Psoas muscle (tissue), 8 donors: Measurements from ENCODE around the gene TNFAIP8L2. TPM values are rescaled to one million over a fixed set of nuclear protein-coding genes. Genes with fewer than 3 reads are reported as not detected.
A peak's percentile ranks its signal among the peaks of the same experiment; 100 is the strongest.

ENCODE experiments used
- ATAC-seq, 4 donors: fragments of 200-7000 bp; cut with Tn5 transposase; one replicate each; pipeline ENCODE4 v1.9.1; 2020; ENCODE audit warnings: moderate library complexity in 3 of 4, mild to moderate bottlenecking in 2 of 4
- DNase-seq, 2 donors: peaks; one replicate each; pipeline ENCODE4 v3.0.0-alpha.2; 2020
- H3K27ac ChIP-seq: fragments of 200-600 bp; one replicate; pipeline ENCODE4 v1.8.0; 2022
- H3K27me3 ChIP-seq, 3 donors: fragments of 200-600 bp in 1 of 3; one replicate each; pipeline versions ENCODE4 v1.6.1 to v1.8.0; 2013 to 2022; ENCODE audit warnings: low read length in 2 of 3, mild to moderate bottlenecking in 2 of 3, moderate library complexity in 1 of 3; ENCODE audit not compliant: insufficient read depth in 3 of 3
- H3K36me3 ChIP-seq, 2 donors: fragments of 200-600 bp in 1 of 2; one replicate each; pipeline versions ENCODE4 v1.6.1 to v1.8.0; 2013 to 2022; ENCODE audit warnings: low read depth in 1 of 2, mild to moderate bottlenecking in 1 of 2, moderate library complexity in 1 of 2; ENCODE audit not compliant: insufficient read depth in 1 of 2
- H3K4me1 ChIP-seq: fragments of 200-600 bp; one replicate; pipeline ENCODE4 v1.8.0; 2022
- H3K4me3 ChIP-seq: fragments of 200-600 bp; one replicate; pipeline ENCODE4 v1.8.0; 2022; ENCODE audit warnings: mild to moderate bottlenecking
- H3K9me3 ChIP-seq: fragments of 200-600 bp; one replicate; pipeline ENCODE4 v1.8.0; 2022
- WGBS, 3 donors: extraction: QIAGEN DNeasy Blood & Tissue Kit; methylation state at CpG; one replicate each; pipeline versions ENCODE4 v1.1.6 to v1.1.7; 2013; 5-methylcytosine and 5-hydroxymethylcytosine counted together
- intact Hi-C, 2 donors: fragments of 100-400 bp; cut with DNase I; formaldehyde crosslinking; loops; one replicate each; pipeline versions ENCODE4 v1.11.0 to v1.14.2; 2022
- polyA plus RNA-seq, 3 donors: library from polyadenylated mRNA; stranded (reverse); fragments of 200-250 nt; gene quantifications; one replicate each; pipeline ENCODE4 v1.2.3, GENCODE V29; 2013
- total RNA-seq, 4 donors: library from RNA; stranded (reverse); fragmentation: NEBNext Ultra II Directional in 2 of 4; extraction: Animal tissue kit (Norgen Biotek cat#: 25700) in 2 of 4; gene quantifications; one replicate each; pipeline versions ENCODE4 v1.2.1 to v1.2.4, GENCODE V29; 2021 to 2023
- TF ChIP-seq, protein P1 (sequence below): fragments of 200-600 bp; IDR thresholded peaks from one replicate; pipeline ENCODE4 v1.8.0; 2022; ENCODE audit warnings: antibody characterized with exemption
- donor health status: healthy with polysubstance abuse.
- donor health status: DM: no; HTN: no; CAD: no; lungs with moderate emphysema.
- donor health status: Bipolar disorder and iron deficiency.
- donor health status: healthy.
- donor health status: DM: yes; HTN: yes; CAD: no.
- donor health status: DM: no; HTN: no; CAD: no.
- donor health status: DM: no; HTN: no; CAD: no.
- donor health status: DM: yes; HTN: yes; CAD: no.

The TNFAIP8L2 gene
- total and polyA plus RNA-seq, 7 donors: 0.56 to 1.3 (median 0.90) TPM

DNA sequence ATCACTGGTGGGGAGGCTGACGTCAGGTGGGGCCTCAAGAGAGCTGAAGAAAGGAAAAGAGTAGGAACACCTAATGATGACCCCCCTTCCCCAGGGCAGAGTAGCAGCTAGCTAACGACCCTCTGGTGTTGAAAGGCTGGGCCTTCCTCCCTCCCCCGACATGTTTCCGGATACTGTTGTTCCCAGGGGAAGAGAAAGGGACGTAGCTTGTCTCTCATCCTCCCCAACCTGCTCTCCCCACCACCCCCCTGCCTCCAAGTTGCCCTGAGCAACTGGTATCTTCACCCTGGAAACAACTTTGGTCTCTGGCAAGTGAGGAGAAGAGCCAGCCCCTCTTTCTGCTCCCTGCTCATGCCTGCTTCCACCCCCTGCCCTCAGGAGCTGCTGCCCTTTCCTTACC is 12.5 kb upstream of the TNFAIP8L2 start:
- WGBS, 3 donors: 12 to 18% (median 12%) methylated on average over 3 to 5 of the region's 5 CpGs
- H3K27me3 ChIP-seq: no peaks in the 10 kb centered on the region
- ATAC-seq (no peak), DNase-seq (no peak)
- TF ChIP-seq, protein P1, sequence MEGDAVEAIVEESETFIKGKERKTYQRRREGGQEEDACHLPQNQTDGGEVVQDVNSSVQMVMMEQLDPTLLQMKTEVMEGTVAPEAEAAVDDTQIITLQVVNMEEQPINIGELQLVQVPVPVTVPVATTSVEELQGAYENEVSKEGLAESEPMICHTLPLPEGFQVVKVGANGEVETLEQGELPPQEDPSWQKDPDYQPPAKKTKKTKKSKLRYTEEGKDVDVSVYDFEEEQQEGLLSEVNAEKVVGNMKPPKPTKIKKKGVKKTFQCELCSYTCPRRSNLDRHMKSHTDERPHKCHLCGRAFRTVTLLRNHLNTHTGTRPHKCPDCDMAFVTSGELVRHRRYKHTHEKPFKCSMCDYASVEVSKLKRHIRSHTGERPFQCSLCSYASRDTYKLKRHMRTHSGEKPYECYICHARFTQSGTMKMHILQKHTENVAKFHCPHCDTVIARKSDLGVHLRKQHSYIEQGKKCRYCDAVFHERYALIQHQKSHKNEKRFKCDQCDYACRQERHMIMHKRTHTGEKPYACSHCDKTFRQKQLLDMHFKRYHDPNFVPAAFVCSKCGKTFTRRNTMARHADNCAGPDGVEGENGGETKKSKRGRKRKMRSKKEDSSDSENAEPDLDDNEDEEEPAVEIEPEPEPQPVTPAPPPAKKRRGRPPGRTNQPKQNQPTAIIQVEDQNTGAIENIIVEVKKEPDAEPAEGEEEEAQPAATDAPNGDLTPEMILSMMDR: no peak
- peak overlapping the region; percentile 89 for H3K27ac ChIP-seq
- intact Hi-C loops: no loop called here
- peaks cover 0 to 20% of the 10 kb centered on the region in 2 donors for H3K36me3 ChIP-seq
- H3K9me3 ChIP-seq: no peaks in the 10 kb centered on the region
- H3K4me1 ChIP-seq: peaks cover 54% of the 10 kb centered on the region
- H3K4me3 ChIP-seq: peak overlapping the region; percentile 76

DNA sequence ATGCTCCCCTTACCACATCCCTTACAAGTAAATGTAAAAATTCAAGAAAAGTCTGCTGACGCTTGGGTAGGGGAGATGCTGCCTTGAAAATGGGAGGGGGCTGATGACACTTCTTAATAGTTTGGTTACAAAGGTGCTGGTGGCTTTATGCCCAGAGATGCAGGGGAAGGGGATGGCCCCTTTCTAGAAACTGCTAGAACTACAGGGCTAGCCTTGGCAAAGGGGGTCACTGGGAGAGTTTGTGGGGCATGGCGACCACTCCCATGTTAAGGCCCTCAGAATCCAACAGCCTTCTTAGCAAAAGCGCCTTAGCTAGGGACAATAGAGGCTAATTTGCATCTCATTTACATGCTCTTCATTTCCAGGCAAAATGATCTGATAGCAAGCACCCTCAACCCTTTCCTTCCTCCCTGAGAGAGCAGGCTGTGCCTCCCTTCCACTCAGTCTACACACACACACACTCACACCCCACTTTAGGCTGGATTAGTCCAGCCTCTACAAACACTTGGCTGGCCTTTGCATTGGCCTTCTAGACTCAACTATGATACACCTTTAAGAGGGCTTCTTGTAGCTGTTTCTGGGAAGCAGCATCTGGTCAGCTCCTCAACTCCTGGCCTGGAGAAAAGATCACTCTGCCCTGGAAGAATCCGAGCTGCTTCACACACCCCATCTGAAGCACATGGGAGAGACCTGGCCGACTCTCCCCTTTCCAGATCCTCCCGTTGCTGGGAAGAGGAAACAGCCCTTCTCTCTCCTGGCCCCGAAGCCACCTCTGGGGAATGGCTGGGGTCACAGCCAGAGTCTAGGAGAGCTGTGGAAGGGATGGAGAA is 11.8 kb upstream of the TNFAIP8L2 start:
- Histone ChIP-seq H3K4me3 (peak overlapping the region; percentile 76), H3K27ac (peak overlapping the region; percentile 89), H3K4me1 (peaks cover 54% of the 10 kb centered on the region), H3K9me3 (no peaks in the 10 kb centered on the region), H3K36me3 (peaks cover 0 to 13% of the 10 kb centered on the region in 2 donors), H3K27me3 (no peaks in the 10 kb centered on the region)
- intact Hi-C loops: no loop called here
- 14 to 21% (median 20%) methylated on average over 7 of the region's 7 CpGs for WGBS, 3 donors
- TF ChIP-seq, protein P1: no peak
- DNase-seq (no peak), ATAC-seq (peak in 1 of 4 donors; percentile 1)

DNA sequence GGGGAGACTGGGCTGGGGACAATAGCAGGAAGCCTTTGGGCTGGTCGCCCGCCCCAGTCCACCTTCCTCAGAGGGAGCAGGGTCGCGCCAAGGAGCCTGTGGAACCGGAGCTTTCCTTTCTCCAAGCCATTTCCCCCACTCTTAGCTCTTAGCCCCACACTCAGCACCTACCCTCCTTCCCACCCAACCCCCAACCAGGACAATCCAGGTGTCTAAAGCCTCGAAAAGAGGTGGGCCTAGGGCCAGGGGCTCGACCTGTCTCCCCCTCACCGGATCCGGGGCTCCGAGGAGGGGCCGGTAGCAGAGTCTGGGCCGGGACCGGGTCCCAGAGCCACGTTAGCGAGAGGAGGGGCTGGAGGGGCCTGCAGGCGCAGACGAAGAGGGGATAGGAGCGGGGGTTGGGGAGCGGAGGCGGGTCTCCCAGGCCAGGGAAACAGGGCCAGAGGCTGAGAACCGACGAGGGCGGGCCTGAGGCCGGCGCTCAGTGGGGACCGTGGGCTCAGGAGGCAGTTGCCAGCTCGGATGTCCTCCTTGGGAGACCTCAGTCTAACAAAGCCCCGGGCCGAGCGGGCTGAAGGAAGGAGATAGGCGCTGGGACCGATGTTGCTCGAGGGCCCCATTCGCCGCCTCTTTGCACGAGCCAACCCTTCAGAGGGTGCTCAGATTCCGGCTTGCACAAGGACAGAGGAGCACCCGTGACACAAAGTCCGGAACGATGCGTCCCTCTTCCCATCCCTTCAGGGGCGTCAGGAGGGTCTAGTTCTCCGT is 11.0 kb upstream of the TNFAIP8L2 start:
- intact Hi-C loops: no loop called here
- TF ChIP-seq, protein P1: no peak
- 3% methylated on average over 40 to 43 of the region's 43 CpGs for WGBS, 3 donors
- H3K9me3 ChIP-seq: no peaks in the 10 kb centered on the region
- DNase-seq (peak in 1 of 2 donors; percentile 79), ATAC-seq (peak; percentile 8 to 41 (median 27))
- peaks cover 54% of the 10 kb centered on the region for H3K4me1 ChIP-seq
- peak overlapping the region; percentile 76 for H3K4me3 ChIP-seq
- no peaks in the 10 kb centered on the region for H3K27me3 ChIP-seq
- peak overlapping the region; percentile 89 for H3K27ac ChIP-seq
- peaks cover 0 to 5% of the 10 kb centered on the region in 2 donors for H3K36me3 ChIP-seq

DNA sequence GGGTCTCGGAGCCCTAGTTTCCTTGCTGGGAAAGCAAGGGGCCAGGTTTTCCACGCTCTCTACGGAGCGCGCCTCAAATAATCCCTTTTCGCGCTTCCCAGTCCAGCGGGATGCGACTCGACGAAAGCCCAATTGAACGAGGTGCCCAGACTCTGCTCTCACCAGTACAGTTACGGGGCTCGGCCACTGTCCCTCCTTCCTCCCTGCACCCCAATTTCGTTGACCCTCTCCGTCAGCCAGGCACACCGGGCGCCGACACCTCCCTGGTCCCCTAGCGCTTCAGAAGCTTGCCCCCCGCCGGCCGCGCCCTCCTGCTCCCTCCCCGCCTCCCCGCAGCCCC is 10.4 kb upstream of the TNFAIP8L2 start:
- WGBS, 3 donors: 1% methylated on average over 26 of the region's 26 CpGs

More for the DNA sequence above, 10.4 kb upstream of the TNFAIP8L2 start:
- peaks cover 0 to 5% of the 10 kb centered on the region in 2 donors for H3K36me3 ChIP-seq
- H3K9me3 ChIP-seq: no peaks in the 10 kb centered on the region
- intact Hi-C loops: no loop called here
- TF ChIP-seq, protein P1: no peak
- DNase-seq (no peak), ATAC-seq (peak in 1 of 4 donors; percentile 0)
- peak overlapping the region; percentile 76 for H3K4me3 ChIP-seq
- H3K27ac ChIP-seq: peak overlapping the region; percentile 89
- no peaks in the 10 kb centered on the region for H3K27me3 ChIP-seq
- peaks cover 53% of the 10 kb centered on the region for H3K4me1 ChIP-seq
